ENCODE data around the gene FARS2.

The FARS2 gene

DNA sequence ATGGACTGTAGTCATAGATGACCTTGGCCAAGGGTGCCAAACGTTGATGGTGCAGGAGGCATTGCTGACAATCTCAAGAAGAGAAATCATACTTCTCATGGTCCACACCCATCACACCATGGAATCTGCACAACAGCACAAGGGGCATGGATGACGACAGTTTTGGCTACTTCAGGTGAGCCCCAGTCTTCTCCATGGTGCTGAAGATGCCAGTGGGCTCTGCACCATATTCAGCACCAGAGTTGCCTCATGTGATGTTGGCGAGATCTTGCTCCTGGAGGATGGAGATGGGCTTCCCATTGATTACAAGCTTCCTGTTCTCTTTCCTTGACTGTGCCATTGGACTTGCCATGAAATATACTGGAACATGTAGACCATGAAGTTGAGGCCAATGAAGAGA, 556.6 kb downstream of the FARS2 start:
- no peak for DNase-seq

DNA sequence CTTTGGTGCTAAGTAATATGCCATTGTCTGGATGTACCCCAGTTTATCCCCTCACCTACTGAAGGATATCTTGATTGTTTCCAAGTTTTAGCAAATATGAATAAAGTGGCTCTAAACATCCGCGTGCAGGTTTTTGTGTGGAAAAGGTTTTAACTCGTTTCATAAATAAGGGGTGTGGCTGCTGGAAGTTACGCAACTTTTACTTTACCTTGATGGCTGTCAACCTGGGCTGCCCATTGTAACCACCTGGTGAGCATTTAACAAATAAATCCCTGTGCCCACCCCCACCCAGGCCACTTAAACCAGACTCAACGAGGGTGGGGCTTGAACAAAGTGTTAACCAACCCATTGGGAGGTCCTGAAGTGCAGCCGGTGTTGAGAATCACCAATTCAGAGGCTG, 557.6 kb downstream of the FARS2 start:
- DNase-seq = no peak
